GM12891 (cell line): ENCODE data around the gene SPTBN1.

Experiments
- POLR2A ChIP-seq: IDR thresholded peaks from 2 replicates; pipeline ENCODE4 v1.6.1; 2011; ENCODE audit warnings: low read depth, low read length, control low read depth
- POLR2AphosphoS5 ChIP-seq: IDR thresholded peaks from 2 replicates; pipeline ENCODE4 v1.6.1; 2011; ENCODE audit warnings: low read depth, low read length, control low read depth
- TAF1 ChIP-seq: IDR thresholded peaks from 2 replicates; pipeline ENCODE4 v1.6.1; 2011; ENCODE audit warnings: low read depth, low read length, control low read depth

- no peak for TF ChIP-seq POLR2AphosphoS5
- TF ChIP-seq POLR2A = no peak
- no peak for TF ChIP-seq TAF1
These were observed 177.9 kb downstream of the SPTBN1 start for GRCh38 chr2:54634021-54634420.
